Astrocyte of the cerebellum (primary cell): ENCODE data around the gene KCNE4.

ENCODE experiments used
- DNase-seq: peaks from one replicate; pipeline ENCODE4 v3.0.0-alpha.2; 2011; ENCODE audit warnings: low read depth
- H3K4me3 ChIP-seq: 2 replicates; pipeline ENCODE4 v1.5.1; 2011; ENCODE audit warnings: mild to moderate bottlenecking, low read depth, low read length, moderate library complexity
- CTCF ChIP-seq: IDR thresholded peaks from 2 replicates; pipeline ENCODE4 v1.5.1; 2012; ENCODE audit warnings: low read length, low read depth, moderate library complexity, mild to moderate bottlenecking; ENCODE audit errors: missing control alignments
- in situ Hi-C: cut with HindIII; loops from 2 replicates; pipeline ENCODE4 v1.10.0; 2017; ENCODE audit warnings: low sequenced_read_pairs

The KCNE4 gene

GRCh38 chr2:223065107-223065506 lies 13.1 kb downstream of the KCNE4 start:
- no peak for DNase-seq
- in situ Hi-C loops = no loop called here
- H3K4me3 ChIP-seq = no peak overlapping the region
- TF ChIP-seq CTCF = no peak

- no peak overlapping the region for H3K4me3 ChIP-seq
- in situ Hi-C loops = no loop called here
- DNase-seq = no peak
- TF ChIP-seq CTCF = no peak
Observed at GRCh38 chr2:223066721-223067120, 14.7 kb downstream of the KCNE4 start.

GRCh38 chr2:223068071-223068470 lies 16.1 kb downstream of the KCNE4 start:
- in situ Hi-C loops = no loop called here
- no peak for TF ChIP-seq CTCF

GRCh38 chr2:223069465-223069864 lies 17.5 kb downstream of the KCNE4 start:
- TF ChIP-seq CTCF = no peak
- DNase-seq = no peak
- in situ Hi-C loops = no loop called here
- no peak overlapping the region for H3K4me3 ChIP-seq

More at GRCh38 chr2:223068071-223068470, 16.1 kb downstream of the KCNE4 start:
- no peak overlapping the region for H3K4me3 ChIP-seq
- DNase-seq = no peak

GRCh38 chr2:223069988-223070387 lies 18.0 kb downstream of the KCNE4 start:
- in situ Hi-C loops = no loop called here
- DNase-seq = no peak
- no peak for TF ChIP-seq CTCF
- no peak overlapping the region for H3K4me3 ChIP-seq

- in situ Hi-C loops = no loop called here
- DNase-seq = no peak
- no peak overlapping the region for H3K4me3 ChIP-seq
- no peak for TF ChIP-seq CTCF
Observed at GRCh38 chr2:223071139-223071538, 19.1 kb downstream of the KCNE4 start.

GRCh38 chr2:223072826-223073225 lies 20.8 kb downstream of the KCNE4 start:
- no peak for TF ChIP-seq CTCF
- in situ Hi-C loops = no loop called here
- H3K4me3 ChIP-seq = no peak overlapping the region
- no peak for DNase-seq
